Activated CD4-positive, alpha-beta T cell treated with anti-CD3 and anti-CD28 coated beads, Interleukin-2, amount 10 ng/mL, durations not matched to agents 7 days and 5 days (primary cell): Measurements from ENCODE around the gene MTRF1. TPM values are rescaled to one million over a fixed set of nuclear protein-coding genes. Genes with fewer than 3 reads are reported as not detected.
"Not testable (repeated sequence)": the region's sequence is repeated elsewhere in the genome, so short reads cannot be mapped to it uniquely, and the experiment has no call there.

Source experiments
- CTCF ChIA-PET: fragments of 350-600 bp; sonication (Branson Sonifier 250); formaldehyde crosslinking; loops from one replicate; lab custom pipeline; 2021; ENCODE audit warnings: antibody characterized with exemption; lab: Charles Lee
- POLR2A ChIA-PET: fragments of 350-600 bp; sonication (Branson Sonifier 250); formaldehyde crosslinking; loops from one replicate; lab custom pipeline; 2021; ENCODE audit warnings: antibody characterized with exemption; lab: Charles Lee
- DNase-seq: peaks from one replicate; pipeline ENCODE4 v3.0.0-alpha.2; 2020
- H3K27ac Mint-ChIP-seq: one replicate; pipeline ENCODE4 v1.8.0; 2021; ENCODE audit warnings: mild to moderate bottlenecking, moderate library complexity, mixed read lengths
- H3K27me3 Mint-ChIP-seq: one replicate; pipeline ENCODE4 v1.8.0; 2021; ENCODE audit warnings: mixed read lengths
- H3K36me3 Mint-ChIP-seq: one replicate; pipeline ENCODE4 v1.8.0; 2021; ENCODE audit warnings: low read depth, mixed read lengths
- H3K4me1 Mint-ChIP-seq: one replicate; pipeline ENCODE4 v1.8.0; 2021; ENCODE audit warnings: mixed read lengths
- H3K4me3 Mint-ChIP-seq: one replicate; pipeline ENCODE4 v1.8.0; 2021; ENCODE audit warnings: mild to moderate bottlenecking, moderate library complexity, mixed read lengths
- H3K9me3 Mint-ChIP-seq: one replicate; pipeline ENCODE4 v1.8.0; 2021; ENCODE audit warnings: mixed read lengths
- total RNA-seq, 2 experiments: library from RNA; stranded (reverse); gene quantifications; one replicate each; pipeline ENCODE4 v1.2.3, GENCODE V29; 2021

Gene MTRF1
- total RNA-seq, 2 experiments from 2014 or later = 22.0 to 23.0 TPM

DNA sequence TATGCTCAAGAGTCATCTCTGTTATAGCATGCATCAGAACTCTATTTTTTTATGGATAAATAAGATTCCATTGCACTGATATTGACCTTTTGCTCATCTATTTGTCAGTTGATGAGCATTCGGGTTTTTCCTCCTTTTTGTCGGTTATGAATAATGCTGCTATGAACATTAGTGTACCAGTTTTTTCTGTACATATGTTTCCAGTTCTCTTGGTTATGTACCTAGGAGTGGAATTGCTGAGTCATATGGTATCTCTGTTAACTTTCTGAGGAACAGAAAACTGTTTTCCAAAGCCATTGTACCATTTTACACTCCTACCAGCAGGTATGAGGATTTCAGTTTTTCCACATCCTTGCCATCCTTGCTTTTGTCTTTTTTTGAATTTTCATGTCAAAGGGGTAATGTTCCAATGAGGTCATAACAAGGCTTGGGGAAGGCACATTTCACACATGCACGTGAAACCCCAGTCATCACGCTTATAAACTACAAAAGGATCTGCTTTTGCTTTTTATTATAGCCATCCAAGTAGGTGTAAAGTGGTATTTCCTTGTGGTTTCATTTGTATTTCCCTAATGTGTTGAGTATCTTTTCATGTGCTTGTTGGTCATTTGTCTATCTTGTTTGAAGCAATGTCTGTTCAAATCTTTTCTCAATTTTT lies 83.7 kb downstream of the MTRF1 start:
- DNase-seq = no peak
- no peak overlapping the region for H3K27ac Mint-ChIP-seq
- H3K4me3 Mint-ChIP-seq = no peak overlapping the region
- no peaks in the 10 kb centered on the region for H3K4me1 Mint-ChIP-seq
- H3K27me3 Mint-ChIP-seq = no peaks in the 10 kb centered on the region
- H3K9me3 Mint-ChIP-seq = peaks cover 17% of the 10 kb centered on the region
- peaks cover 8% of the 10 kb centered on the region for H3K36me3 Mint-ChIP-seq
- ChIA-PET POLR2A (no interaction called here), CTCF (no interaction called here)

DNA sequence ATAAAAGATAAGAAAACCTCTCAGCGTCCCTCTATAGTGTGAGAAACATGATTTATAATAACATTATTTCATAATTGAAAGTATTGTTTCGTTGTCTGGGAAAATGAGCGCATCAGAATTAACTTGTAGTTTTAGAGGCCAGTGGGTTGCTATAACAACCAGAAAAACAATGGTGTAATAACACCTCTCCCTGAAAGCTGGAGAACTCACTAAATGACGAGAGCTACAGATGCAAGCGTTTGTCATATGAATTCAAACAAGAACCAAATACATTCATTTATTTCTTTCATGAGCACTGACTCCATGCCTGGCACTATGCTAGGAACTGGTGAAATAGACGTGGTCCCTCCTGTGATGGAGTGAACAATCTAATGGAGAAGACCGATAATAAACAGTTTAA lies 85.3 kb downstream of the MTRF1 start:
- ChIA-PET CTCF (interaction anchor here (1.1 kb wide), 1 partner anchor 8 kb away, joined by 3 read pairs; no protein-coding TSS in a partner anchor), POLR2A (no interaction called here)
- H3K9me3 Mint-ChIP-seq = peaks cover 23% of the 10 kb centered on the region
- no peak for DNase-seq
- H3K4me1 Mint-ChIP-seq = no peaks in the 10 kb centered on the region
- H3K27ac Mint-ChIP-seq = no peak overlapping the region
- no peak overlapping the region for H3K4me3 Mint-ChIP-seq
- H3K27me3 Mint-ChIP-seq = no peaks in the 10 kb centered on the region
- peaks cover 8% of the 10 kb centered on the region for H3K36me3 Mint-ChIP-seq

DNA sequence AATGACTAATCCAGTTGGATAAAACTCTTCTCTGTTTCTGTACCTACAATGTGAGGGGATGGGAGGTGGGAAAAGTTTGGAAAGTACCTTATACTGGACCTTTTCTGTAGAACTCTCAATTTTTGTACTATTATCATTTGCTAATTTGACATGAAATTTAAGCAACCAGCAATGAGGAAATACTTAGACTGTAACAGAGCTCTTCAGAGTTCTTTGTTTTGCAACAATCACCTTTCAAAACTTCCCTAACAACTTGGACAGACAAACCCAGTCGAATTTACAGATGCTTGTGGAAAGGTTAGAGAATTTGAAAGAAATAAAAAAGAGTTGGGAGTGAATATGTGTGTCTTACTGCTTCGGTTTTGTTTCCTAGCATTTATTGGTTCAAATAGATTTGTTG lies 85.8 kb downstream of the MTRF1 start:
- H3K4me1 Mint-ChIP-seq = peaks cover 2% of the 10 kb centered on the region
- peaks cover 24% of the 10 kb centered on the region for H3K9me3 Mint-ChIP-seq
- POLR2A ChIA-PET = no interaction called here
- H3K36me3 Mint-ChIP-seq = peaks cover 9% of the 10 kb centered on the region
- H3K27me3 Mint-ChIP-seq = no peaks in the 10 kb centered on the region
- H3K4me3 Mint-ChIP-seq = no peak overlapping the region
- CTCF ChIA-PET = interaction anchor here (1.1 kb wide), 1 partner anchor 8 kb away, joined by 3 read pairs; no protein-coding TSS in a partner anchor
- H3K27ac Mint-ChIP-seq = no peak overlapping the region
- DNase-seq = no peak

DNA sequence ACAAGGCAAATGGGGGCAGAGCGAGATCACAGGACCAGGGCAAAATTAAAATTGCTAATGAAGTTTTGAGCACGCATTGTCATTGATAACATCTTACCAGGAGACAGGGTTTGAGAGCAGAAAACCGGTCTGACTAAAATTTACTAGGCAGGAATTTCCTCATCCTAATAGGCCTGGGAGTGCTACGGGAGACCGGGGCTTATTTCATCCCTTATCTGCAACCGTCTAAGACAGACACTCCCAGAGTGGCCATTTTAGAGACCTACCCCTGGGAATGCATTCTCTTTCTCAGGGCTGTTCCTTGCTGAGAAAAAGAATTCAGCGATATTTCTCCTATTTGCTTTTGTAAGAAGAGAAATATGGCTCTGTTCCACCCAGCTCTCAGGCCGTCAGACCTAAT lies 87.8 kb downstream of the MTRF1 start:
- H3K4me3 Mint-ChIP-seq, H3K4me1 Mint-ChIP-seq, DNase-seq, CTCF ChIA-PET, POLR2A ChIA-PET, H3K27ac Mint-ChIP-seq, H3K27me3 Mint-ChIP-seq: not testable (repeated sequence)
- peaks cover 10% of the 10 kb centered on the region for H3K36me3 Mint-ChIP-seq
- H3K9me3 Mint-ChIP-seq = peaks cover 26% of the 10 kb centered on the region

Other genes starting within 250 kb of the MTRF1 start
- gene ELF1, start 244.3 kb downstream of the MTRF1 start, total RNA-seq = 100 to 1,000 TPM; 125 to 149 TPM
- 10 to 100 TPM in 1 of 2 experiments, 1 to 10 TPM in 1; 9.8 to 12.2 TPM for gene WBP4, start 202.1 kb downstream of the MTRF1 start, total RNA-seq
- 1 to 10 TPM; 6.0 to 6.5 TPM for gene KBTBD6, start 130.8 kb downstream of the MTRF1 start, total RNA-seq
- gene KBTBD7, start 69.0 kb downstream of the MTRF1 start, total RNA-seq = 10 to 100 TPM; 10.7 to 10.8 TPM
- gene NAA16, start 47.7 kb upstream of the MTRF1 start, total RNA-seq = 10 to 100 TPM; 35.9 to 42.0 TPM
- 10 to 100 TPM; 39.2 to 40.8 TPM for gene RGCC, start 194.0 kb upstream of the MTRF1 start, total RNA-seq